Kidney (tissue), 14 donors: Measurements from ENCODE around the gene PPIL1. TPM values are rescaled to one million over a fixed set of nuclear protein-coding genes. Genes with fewer than 3 reads are reported as not detected.

Experiments used
- DNase-seq, 5 donors: peaks; one replicate each; pipeline ENCODE4 v3.0.0-alpha.2; 2013 to 2020
- FAIRE-seq: peaks from 2 replicates; lab custom pipeline; 2012; peaks lifted over from hg19 to GRCh38; lab: Jason Lieb, UNC
- H3K27ac ChIP-seq, 2 donors: one replicate each; pipeline ENCODE4 v1.7.0; 2013; ENCODE audit warnings: low read depth in 2 of 2, low read length in 2 of 2, inconsistent platforms in 1 of 2
- H3K27me3 ChIP-seq: one replicate; pipeline ENCODE4 v1.7.1; 2013; ENCODE audit warnings: low read length, inconsistent platforms; ENCODE audit not compliant: control insufficient read depth, insufficient read depth
- H3K36me3 ChIP-seq, 3 donors: one replicate each; pipeline versions ENCODE4 v1.7.0 to v1.7.1; 2013; ENCODE audit warnings: low read length in 3 of 3, control low read depth in 1 of 3, inconsistent platforms in 1 of 3; ENCODE audit not compliant: insufficient read depth in 3 of 3, control insufficient read depth in 2 of 3
- H3K4me1 ChIP-seq, 3 donors: one replicate each; pipeline versions ENCODE4 v1.7.0 to v1.7.1; 2013; ENCODE audit warnings: low read length in 3 of 3, inconsistent platforms in 1 of 3, low read depth in 1 of 3; ENCODE audit not compliant: control insufficient read depth in 2 of 3, insufficient read depth in 2 of 3
- H3K4me3 ChIP-seq, 3 donors: one replicate each; pipeline versions ENCODE4 v1.7.0 to v1.8.1; 2013; ENCODE audit warnings: low read length in 3 of 3, control low read depth in 1 of 3, inconsistent platforms in 1 of 3
- H3K9ac ChIP-seq, 3 donors: one replicate each; pipeline versions ENCODE4 v1.7.0 to v1.7.1; 2013; ENCODE audit warnings: low read length in 3 of 3, control low read depth in 1 of 3, inconsistent platforms in 1 of 3
- H3K9me3 ChIP-seq, 3 donors: one replicate each; pipeline versions ENCODE4 v1.7.0 to v1.7.1; 2013; ENCODE audit warnings: low read length in 3 of 3, control low read depth in 1 of 3, inconsistent platforms in 1 of 3; ENCODE audit not compliant: control insufficient read depth in 2 of 3, insufficient read depth in 1 of 3
- intact Hi-C: fragments of 100-400 bp; cut with DNase I; formaldehyde crosslinking; loops from one replicate; pipeline ENCODE4 v1.11.1; 2022
- polyA plus RNA-seq: library from polyadenylated mRNA; stranded (reverse); fragments of 350-450 nt; fragmentation: Illumina TruSeq; extraction: RNeasy Lipid Tissue Mini Kit (QIAGEN cat#74804); gene quantifications from one replicate; pipeline ENCODE4 v1.2.3, GENCODE V29; 2014; ENCODE audit warnings: low read depth, low replicate concordance; ENCODE audit not compliant: insufficient read depth
- total RNA-seq: library from RNA; stranded (reverse); fragmentation: NEBNext Ultra II Directional; extraction: Animal tissue kit (Norgen Biotek cat#: 25700); gene quantifications from one replicate; pipeline ENCODE4 v1.2.1, GENCODE V29; 2021
- TF ChIP-seq, protein P1 (sequence below): IDR thresholded peaks from 3 replicates; pipeline ENCODE4 v1.5.1; 2012; ENCODE audit warnings: mild to moderate bottlenecking, moderate library complexity, borderline replicate concordance; ENCODE audit not compliant: insufficient read depth; ENCODE audit errors: extremely low read depth
- donor health status: control.
- donor health status: control.
- donor health status: control.
- donor health status: control.
- donor health status: control.
- donor health status: DM: yes; HTN: yes; CAD: no.
- donor health status: Normal renal cell carcinoma (clear cell type).

Gene PPIL1
- total and polyA plus RNA-seq, 2 donors from 2014 or later = 21.3 to 40.1 TPM

GRCh38 chr6:36914227-36914794 lies 39.7 kb upstream of the PPIL1 start:
- Histone ChIP-seq H3K4me1 (no peaks in the 10 kb centered on the region), H3K27ac (no peak overlapping the region)

DNA sequence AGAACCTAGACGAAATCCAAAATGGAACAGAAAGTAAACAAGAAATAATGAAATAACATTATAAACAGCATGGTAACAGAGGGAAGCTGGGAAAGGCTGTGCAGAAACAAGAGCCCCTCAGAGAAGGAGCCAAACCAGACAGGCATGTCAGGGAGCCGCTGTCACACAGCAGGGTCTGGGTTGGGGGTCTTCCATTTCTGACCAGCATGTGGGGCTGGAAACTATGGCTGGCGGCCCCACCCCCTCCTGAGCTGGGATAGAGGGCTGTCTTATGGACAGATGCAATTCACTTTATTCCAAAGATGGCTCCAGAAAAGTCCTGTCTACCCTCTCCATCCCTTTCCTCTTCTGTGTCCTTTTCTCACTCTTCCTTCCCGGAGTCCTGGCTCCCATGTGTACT lies 38.5 kb upstream of the PPIL1 start:
- Histone ChIP-seq H3K36me3 (peaks cover 6 to 40% (median 10%) of the 10 kb centered on the region in 3 donors), H3K4me3 (no peak overlapping the region), H3K4me1 (no peaks in the 10 kb centered on the region), H3K27ac (no peak overlapping the region), H3K9ac (no peak overlapping the region), H3K27me3 (no peaks in the 10 kb centered on the region), H3K9me3 (no peaks in the 10 kb centered on the region)
- intact Hi-C loops = no loop called here
- no peak for DNase-seq
- TF ChIP-seq, protein P1, sequence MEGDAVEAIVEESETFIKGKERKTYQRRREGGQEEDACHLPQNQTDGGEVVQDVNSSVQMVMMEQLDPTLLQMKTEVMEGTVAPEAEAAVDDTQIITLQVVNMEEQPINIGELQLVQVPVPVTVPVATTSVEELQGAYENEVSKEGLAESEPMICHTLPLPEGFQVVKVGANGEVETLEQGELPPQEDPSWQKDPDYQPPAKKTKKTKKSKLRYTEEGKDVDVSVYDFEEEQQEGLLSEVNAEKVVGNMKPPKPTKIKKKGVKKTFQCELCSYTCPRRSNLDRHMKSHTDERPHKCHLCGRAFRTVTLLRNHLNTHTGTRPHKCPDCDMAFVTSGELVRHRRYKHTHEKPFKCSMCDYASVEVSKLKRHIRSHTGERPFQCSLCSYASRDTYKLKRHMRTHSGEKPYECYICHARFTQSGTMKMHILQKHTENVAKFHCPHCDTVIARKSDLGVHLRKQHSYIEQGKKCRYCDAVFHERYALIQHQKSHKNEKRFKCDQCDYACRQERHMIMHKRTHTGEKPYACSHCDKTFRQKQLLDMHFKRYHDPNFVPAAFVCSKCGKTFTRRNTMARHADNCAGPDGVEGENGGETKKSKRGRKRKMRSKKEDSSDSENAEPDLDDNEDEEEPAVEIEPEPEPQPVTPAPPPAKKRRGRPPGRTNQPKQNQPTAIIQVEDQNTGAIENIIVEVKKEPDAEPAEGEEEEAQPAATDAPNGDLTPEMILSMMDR = no peak
- FAIRE-seq = no peak

More at GRCh38 chr6:36914227-36914794, 39.7 kb upstream of the PPIL1 start:
- DNase-seq (peak in 3 of 5 donors; percentile 19 to 54 (median 29)), FAIRE-seq (no peak)
- no peak overlapping the region for H3K4me3 ChIP-seq
- TF ChIP-seq, protein P1 = no peak
- H3K9ac ChIP-seq = no peak overlapping the region
- intact Hi-C loops = no loop called here
- H3K27me3 ChIP-seq = no peaks in the 10 kb centered on the region
- H3K9me3 ChIP-seq = no peaks in the 10 kb centered on the region
- peaks cover 3 to 40% (median 11%) of the 10 kb centered on the region in 3 donors for H3K36me3 ChIP-seq

DNA sequence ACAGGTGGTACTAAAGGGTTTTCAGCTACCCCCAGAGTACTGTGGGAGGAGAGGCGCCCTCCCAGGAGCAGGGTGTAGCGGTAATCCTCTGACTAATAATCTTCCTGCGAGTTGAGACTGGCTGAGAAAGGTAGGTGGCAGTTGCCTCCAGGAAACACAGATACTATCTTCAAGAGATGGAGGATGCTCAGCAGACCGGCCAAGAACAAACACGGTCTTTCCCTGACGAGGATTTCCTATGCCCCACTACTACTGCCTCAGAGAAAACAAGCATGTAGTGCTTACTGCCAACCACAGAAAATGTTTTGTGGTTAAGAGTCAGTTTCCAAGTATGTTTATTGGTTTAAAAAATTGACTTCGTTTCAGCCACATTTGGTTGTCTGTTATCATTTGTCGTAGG lies 38.0 kb upstream of the PPIL1 start:
- no peak for FAIRE-seq
- H3K9me3 ChIP-seq = no peaks in the 10 kb centered on the region
- H3K27ac ChIP-seq = no peak overlapping the region
- no peaks in the 10 kb centered on the region for H3K27me3 ChIP-seq
- intact Hi-C loops = no loop called here
- DNase-seq = no peak
- peak overlapping the region in 1 of 3 donors; percentile 2 for H3K9ac ChIP-seq
- TF ChIP-seq, protein P1 = no peak
- no peak overlapping the region for H3K4me3 ChIP-seq
- H3K4me1 ChIP-seq = no peaks in the 10 kb centered on the region
- peaks cover 6 to 40% (median 8%) of the 10 kb centered on the region in 3 donors for H3K36me3 ChIP-seq
